Tibial nerve (tissue), 4 donors: ENCODE results near the gene ETV4.

Experiments used
- CTCF ChIP-seq, 5 experiments: fragments of 200-600 bp in 3 of 5; fragments of 450-650 bp in 2 of 5; sonication (generic) in 3 of 5; IDR thresholded peaks; one replicate each; pipeline ENCODE4 v1.5.1; 2016 to 2019; ENCODE audit warnings: antibody characterized with exemption in 5 of 5, mild to moderate bottlenecking in 3 of 5, moderate library complexity in 2 of 5
- EP300 ChIP-seq, 2 donors: sonication (generic); formaldehyde crosslinking; IDR thresholded peaks; one replicate each; pipeline ENCODE4 v1.6.1; 2017; ENCODE audit warnings: antibody characterized with exemption in 2 of 2, mild to moderate bottlenecking in 1 of 2
- POLR2A ChIP-seq, 2 donors: fragments of 450-650 bp; IDR thresholded peaks; one replicate each; pipeline ENCODE4 v1.6.1; 2017; ENCODE audit warnings: antibody characterized with exemption in 2 of 2, mild to moderate bottlenecking in 2 of 2, moderate library complexity in 2 of 2

- no peak for TF ChIP-seq CTCF (IDR thresholded peaks at IDR 0.05)
- no peak for TF ChIP-seq POLR2A (IDR thresholded peaks at IDR 0.05)
- TF ChIP-seq EP300 (IDR thresholded peaks at IDR 0.05), result no peak
Observed at GRCh38 chr17:43570518-43570928, 24.4 kb upstream of the ETV4 start.
